ENCODE results near the gene MIA.

MIA gene

DNA sequence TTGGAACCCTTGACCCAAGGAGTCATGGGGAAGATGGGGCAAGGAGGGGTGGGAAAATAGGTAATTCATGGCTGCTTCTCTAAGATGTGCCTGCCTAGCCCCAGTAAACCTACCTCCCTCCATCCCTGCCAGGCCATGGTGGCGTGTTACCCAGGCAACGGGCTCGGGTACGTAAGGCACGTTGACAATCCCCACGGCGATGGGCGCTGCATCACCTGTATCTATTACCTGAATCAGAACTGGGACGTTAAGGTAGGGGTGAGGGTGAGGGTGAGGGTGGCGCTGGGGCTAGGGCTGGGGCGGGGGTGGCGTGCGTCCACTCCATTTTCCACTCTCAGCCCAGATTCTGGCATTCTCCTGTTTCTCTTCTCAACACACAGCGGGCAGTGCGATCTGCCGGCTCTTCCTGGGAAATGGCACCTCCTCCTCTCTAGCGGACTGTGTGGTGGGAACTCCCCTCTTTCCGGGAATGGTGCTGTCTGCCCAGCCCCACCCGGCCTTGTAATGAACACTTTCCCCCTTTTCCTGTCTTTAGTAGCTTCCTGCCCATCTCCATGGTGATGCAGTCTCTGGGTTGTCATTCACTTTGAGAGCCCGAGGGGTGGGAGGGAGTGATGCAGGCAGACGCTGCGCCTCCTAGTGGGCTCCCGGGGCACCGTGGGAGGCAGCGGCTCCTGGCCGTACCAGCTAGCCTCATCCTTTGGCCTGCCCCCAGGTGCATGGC, 31.3 kb downstream of the MIA start (continued):
- no peak for TF ChIP-seq ZBTB6 (tag by site-specific recombination; IDR thresholded peaks at IDR 0.05)
- peak; percentile 60 for TF ChIP-seq ZBTB11 (tag by site-specific recombination; conservative IDR thresholded peaks at IDR 0.05; ENCODE audit: low read depth)
- TF ChIP-seq MZF1 (tag by site-specific recombination; IDR thresholded peaks at IDR 0.05; ENCODE audit: borderline replicate concordance) = no peak
- TF ChIP-seq MEIS1 (CRISPR knock-in tag; IDR thresholded peaks at IDR 0.05; ENCODE audit: borderline replicate concordance) = no peak
- no peak for TF ChIP-seq ZNF830 (tag by site-specific recombination; IDR thresholded peaks at IDR 0.05; ENCODE audit: low read depth)
- TF ChIP-seq, protein P1, sequence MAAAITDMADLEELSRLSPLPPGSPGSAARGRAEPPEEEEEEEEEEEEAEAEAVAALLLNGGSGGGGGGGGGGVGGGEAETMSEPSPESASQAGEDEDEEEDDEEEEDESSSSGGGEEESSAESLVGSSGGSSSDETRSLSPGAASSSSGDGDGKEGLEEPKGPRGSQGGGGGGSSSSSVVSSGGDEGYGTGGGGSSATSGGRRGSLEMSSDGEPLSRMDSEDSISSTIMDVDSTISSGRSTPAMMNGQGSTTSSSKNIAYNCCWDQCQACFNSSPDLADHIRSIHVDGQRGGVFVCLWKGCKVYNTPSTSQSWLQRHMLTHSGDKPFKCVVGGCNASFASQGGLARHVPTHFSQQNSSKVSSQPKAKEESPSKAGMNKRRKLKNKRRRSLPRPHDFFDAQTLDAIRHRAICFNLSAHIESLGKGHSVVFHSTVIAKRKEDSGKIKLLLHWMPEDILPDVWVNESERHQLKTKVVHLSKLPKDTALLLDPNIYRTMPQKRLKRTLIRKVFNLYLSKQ (tag by site-specific recombination; IDR thresholded peaks at IDR 0.05; ENCODE audit: borderline replicate concordance) = no peak
- no peak for TF ChIP-seq ZBTB20 (tag by site-specific recombination; IDR thresholded peaks at IDR 0.05)
- TF ChIP-seq SP3 (tag by site-specific recombination; IDR thresholded peaks at IDR 0.05) = peak; percentile 75
- TF ChIP-seq, protein P2, sequence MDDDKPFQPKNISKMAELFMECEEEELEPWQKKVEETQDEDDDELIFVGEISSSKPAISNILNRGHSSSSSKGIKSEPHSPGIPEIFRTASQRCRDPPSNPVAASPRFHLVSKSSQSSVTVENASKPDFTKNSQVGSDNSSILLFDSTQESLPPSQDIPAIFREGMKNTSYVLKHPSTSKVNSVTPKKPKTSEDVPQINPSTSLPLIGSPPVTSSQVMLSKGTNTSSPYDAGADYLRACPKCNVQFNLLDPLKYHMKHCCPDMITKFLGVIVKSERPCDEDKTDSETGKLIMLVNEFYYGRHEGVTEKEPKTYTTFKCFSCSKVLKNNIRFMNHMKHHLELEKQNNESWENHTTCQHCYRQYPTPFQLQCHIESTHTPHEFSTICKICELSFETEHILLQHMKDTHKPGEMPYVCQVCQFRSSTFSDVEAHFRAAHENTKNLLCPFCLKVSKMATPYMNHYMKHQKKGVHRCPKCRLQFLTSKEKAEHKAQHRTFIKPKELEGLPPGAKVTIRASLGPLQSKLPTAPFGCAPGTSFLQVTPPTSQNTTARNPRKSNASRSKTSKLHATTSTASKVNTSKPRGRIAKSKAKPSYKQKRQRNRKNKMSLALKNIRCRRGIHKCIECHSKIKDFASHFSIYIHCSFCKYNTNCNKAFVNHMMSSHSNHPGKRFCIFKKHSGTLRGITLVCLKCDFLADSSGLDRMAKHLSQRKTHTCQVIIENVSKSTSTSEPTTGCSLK (tag by site-specific recombination; IDR thresholded peaks at IDR 0.05) = no peak
- TF ChIP-seq ZNF518A (tag by site-specific recombination; conservative IDR thresholded peaks at IDR 0.05; ENCODE audit: low read depth) = no peak; the same call in 1 of the 2 replicates
- TF ChIP-seq ZNF146 (tag by site-specific recombination; IDR thresholded peaks at IDR 0.05) = no peak
- TF ChIP-seq ZNF416 (tag by site-specific recombination; IDR thresholded peaks at IDR 0.05) = no peak
- TF ChIP-seq ZNF404 (tag by site-specific recombination; IDR thresholded peaks at IDR 0.05) = no peak
- TF ChIP-seq, protein P3, sequence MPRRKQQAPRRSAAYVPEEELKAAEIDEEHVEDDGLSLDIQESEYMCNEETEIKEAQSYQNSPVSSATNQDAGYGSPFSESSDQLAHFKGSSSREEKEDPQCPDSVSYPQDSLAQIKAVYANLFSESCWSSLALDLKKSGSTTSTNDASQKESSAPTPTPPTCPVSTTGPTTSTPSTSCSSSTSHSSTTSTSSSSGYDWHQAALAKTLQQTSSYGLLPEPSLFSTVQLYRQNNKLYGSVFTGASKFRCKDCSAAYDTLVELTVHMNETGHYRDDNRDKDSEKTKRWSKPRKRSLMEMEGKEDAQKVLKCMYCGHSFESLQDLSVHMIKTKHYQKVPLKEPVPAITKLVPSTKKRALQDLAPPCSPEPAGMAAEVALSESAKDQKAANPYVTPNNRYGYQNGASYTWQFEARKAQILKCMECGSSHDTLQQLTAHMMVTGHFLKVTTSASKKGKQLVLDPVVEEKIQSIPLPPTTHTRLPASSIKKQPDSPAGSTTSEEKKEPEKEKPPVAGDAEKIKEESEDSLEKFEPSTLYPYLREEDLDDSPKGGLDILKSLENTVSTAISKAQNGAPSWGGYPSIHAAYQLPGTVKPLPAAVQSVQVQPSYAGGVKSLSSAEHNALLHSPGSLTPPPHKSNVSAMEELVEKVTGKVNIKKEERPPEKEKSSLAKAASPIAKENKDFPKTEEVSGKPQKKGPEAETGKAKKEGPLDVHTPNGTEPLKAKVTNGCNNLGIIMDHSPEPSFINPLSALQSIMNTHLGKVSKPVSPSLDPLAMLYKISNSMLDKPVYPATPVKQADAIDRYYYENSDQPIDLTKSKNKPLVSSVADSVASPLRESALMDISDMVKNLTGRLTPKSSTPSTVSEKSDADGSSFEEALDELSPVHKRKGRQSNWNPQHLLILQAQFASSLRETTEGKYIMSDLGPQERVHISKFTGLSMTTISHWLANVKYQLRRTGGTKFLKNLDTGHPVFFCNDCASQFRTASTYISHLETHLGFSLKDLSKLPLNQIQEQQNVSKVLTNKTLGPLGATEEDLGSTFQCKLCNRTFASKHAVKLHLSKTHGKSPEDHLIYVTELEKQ (tag by site-specific recombination; IDR thresholded peaks at IDR 0.05; ENCODE audit: borderline replicate concordance) = peak; percentile 76; the same call in 1 of the 2 replicates
- no peak for TF ChIP-seq ZNF791 (tag by site-specific recombination; IDR thresholded peaks at IDR 0.05)
